ENCODE measurements around the gene CLIP4. TPM values are rescaled to one million over a fixed set of nuclear protein-coding genes. Genes with fewer than 3 reads are reported as not detected.

Gene CLIP4
- total RNA-seq, 1 donor from 2014 or later: 28.6 TPM

Other genes starting within 250 kb of the CLIP4 start
- 14.0 TPM for gene TRMT61B, start 245.1 kb upstream of the CLIP4 start, total RNA-seq (ENCODE audit: insufficient read depth, low replicate concordance)
- gene WDR43, start 220.7 kb upstream of the CLIP4 start, total RNA-seq (ENCODE audit: insufficient read depth, low replicate concordance): 52.0 TPM
- gene TOGARAM2, start 134.1 kb upstream of the CLIP4 start, total RNA-seq (ENCODE audit: insufficient read depth, low replicate concordance): 1.4 TPM
- 1.4 TPM for gene PCARE, start 40.9 kb upstream of the CLIP4 start, total RNA-seq (ENCODE audit: insufficient read depth, low replicate concordance)